Activated CD4-positive, alpha-beta T cell treated with anti-CD3 and anti-CD28 coated beads, Interleukin-2, amount 50 U/mL, for 16 hours (primary cell): ENCODE results near the gene DYSF.
A peak's percentile ranks its signal among the peaks of the same experiment; 100 is the strongest.

Experiments
- DNase-seq: peaks from one replicate; pipeline ENCODE4 v3.0.0-alpha.2; 2020

The DYSF gene

GRCh38 chr2:71583876-71584275, 130.5 kb downstream of the DYSF start:
- DNase-seq = no peak

DNA sequence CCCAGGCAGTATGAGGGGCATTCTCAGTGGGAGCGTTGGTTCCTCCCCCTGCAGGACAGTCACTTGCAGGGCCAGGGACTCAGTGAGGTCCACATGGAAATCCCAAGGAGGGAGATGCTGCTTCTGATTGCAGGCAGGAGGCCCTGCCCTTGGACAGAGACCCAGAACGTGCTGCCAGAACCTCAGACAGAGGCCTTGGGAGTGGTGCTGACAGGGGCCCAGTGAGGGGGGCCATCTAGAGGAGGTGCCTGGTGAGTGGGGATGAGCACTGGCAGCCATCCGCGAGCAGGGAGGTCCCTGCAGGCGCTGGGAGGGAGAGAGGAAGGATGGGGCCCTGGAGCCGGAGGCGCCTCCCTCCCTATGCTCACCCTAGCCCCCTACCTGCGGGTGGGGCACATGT, 133.1 kb downstream of the DYSF start:
- DNase-seq = no peak

DNA sequence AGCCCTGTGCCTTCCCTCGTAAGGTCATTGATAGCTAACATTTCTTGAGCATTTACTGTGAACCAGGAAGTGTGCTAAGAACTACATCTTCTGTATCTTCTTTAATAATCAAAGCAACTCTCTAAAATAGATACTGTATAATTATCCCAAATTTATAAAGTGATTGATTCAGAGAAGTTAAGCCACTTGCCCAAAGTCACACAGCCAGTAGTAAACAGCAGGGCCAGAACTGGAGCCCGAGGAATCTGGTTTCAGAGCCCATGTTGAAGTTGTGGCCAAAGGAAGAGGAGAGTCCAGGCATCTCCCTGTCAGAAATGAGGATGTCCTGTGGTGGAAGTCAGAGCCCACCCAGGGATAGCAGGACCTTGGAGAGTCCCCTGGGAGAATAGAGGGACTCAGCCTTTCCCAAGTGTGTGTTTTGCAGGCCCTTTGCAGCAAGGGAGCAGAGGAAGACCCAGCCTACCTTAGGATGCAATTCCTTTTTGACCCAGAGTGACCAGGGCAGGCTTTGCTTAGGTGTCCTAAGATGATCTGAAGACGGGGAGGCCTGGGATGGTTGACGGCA, 134.2 kb downstream of the DYSF start:
- DNase-seq = no peak

GRCh38 chr2:71588497-71589170, 135.3 kb downstream of the DYSF start:
- DNase-seq = no peak

GRCh38 chr2:71589763-71590162, 136.4 kb downstream of the DYSF start:
- DNase-seq = no peak

- no peak for DNase-seq
These were observed 137.7 kb downstream of the DYSF start for GRCh38 chr2:71591044-71591443.

GRCh38 chr2:71592181-71592711, 138.9 kb downstream of the DYSF start:
- DNase-seq = no peak

DNA sequence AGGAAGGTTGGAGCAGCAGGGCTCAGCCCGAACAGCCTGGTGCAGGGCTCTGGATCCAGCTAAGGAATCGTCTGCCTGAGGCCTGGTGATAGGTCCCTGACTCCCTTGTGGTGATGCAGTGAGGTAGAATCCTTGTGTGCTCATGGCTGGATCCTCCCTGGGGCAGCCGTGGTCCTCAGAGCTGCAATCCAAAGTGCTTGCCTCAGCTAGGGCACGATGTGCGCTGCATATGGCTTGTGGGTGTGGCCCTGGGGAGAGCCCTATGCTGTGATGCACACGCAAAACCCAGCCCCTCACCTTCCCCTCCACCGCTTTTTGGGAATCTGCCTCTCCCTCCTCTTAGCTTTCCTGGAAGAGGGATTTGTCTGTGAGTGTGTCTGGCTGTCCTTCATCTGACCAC, 142.2 kb downstream of the DYSF start:
- no peak for DNase-seq

DNA sequence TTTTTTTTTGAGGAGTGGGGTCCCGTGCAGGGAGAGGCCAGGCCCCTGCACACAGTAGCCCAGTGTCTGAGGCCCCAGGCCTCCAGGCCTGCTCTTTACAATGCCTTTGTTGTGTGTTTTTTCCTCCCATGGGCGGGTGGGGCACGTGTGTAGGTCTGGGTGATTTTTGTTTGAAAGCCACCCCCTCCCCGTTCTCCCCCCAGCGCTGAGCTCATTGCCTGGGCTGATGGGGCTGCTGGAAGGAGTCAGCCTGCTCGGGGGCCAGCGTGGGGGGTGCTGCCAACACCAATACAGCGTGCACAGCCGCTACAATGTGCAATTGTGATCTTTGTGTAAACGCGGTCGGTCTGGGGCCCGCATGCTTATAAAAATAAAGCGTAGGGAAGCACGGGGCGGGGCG, 142.7 kb downstream of the DYSF start:
- no peak for DNase-seq

- no peak for DNase-seq
These were observed 144.4 kb downstream of the DYSF start for GRCh38 chr2:71597756-71598155.

DNA sequence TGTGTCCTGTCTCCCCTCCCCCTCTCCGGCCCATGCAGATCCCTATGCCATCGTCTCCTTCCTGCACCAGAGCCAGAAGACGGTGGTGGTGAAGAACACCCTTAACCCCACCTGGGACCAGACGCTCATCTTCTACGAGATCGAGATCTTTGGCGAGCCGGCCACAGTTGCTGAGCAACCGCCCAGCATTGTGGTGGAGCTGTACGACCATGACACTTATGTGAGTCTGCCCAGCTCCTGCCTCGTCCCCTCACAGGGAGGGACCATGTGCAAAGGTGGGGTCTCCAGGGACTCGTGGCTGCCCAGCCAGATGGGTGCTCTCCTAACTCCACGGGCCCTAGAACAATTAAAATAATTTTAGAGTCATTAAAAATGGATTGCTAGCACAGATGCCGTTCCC, 145.2 kb downstream of the DYSF start:
- DNase-seq = no peak

DNA sequence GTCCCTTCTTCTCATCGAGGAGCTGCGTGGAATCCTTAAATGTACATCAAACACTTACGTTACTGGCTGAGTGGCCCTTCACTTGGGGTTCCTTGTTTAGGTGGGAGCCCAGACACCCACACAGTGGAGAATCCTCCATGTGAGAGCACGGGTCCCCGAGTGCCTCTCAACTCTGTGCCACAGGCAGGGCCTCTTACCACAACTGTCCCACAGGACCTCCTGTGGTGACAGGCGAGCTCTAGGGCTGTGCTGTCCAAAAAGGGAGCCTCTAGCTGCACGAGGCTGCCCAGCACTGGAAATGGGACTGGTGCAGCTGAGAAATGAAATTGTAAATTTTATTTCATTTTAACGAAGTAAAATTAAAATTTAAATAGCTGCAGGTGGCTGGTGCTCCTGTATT, 145.7 kb downstream of the DYSF start:
- DNase-seq = no peak

GRCh38 chr2:71599646-71600236, 146.4 kb downstream of the DYSF start:
- no peak for DNase-seq

DNA sequence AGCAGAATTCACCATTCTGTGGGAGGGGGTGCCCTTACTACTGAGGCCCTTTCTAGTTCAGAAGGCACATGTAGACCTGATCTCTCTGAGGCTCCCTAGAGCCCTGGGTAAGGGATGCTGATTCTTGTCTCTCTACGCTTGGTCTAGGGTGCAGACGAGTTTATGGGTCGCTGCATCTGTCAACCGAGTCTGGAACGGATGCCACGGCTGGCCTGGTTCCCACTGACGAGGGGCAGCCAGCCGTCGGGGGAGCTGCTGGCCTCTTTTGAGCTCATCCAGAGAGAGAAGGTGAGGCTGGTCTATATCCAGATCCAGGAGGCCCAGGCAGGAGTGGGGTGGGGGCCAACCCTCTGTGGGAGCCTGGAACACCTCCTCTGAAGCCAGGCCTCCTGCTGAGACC, 147.2 kb downstream of the DYSF start:
- DNase-seq = no peak

GRCh38 chr2:71601136-71602114, 148.1 kb downstream of the DYSF start:
- no peak for DNase-seq

DNA sequence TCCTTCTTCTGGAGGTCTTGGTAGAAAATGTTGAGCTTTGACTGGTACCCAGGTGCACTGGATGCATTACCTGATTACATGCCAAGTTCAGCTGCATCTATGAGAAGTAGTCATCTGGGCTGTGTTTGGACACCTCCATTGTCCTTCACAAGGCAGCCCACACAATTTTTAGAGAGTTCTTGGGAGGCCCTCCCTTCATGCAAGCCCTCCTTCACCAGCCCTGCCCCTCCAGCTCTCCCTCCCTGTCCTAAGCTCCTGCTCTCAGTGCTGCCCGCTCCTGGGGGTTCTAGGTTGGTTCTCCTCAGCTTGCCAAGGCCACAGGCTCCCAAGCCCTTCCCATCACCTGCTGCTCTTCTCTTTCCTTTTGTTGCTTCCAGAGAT, 148.7 kb downstream of the DYSF start:
- DNase-seq = no peak

- DNase-seq = no peak
These were observed 149.2 kb downstream of the DYSF start for GRCh38 chr2:71602581-71602980.

- peak; percentile 2 for DNase-seq
These were observed 150.0 kb downstream of the DYSF start for GRCh38 chr2:71603311-71603811.

GRCh38 chr2:71603851-71604725, 150.7 kb downstream of the DYSF start:
- DNase-seq = no peak

GRCh38 chr2:71604726-71605120, 151.4 kb downstream of the DYSF start:
- DNase-seq = no peak

- DNase-seq = no peak
These were observed 151.8 kb downstream of the DYSF start for GRCh38 chr2:71605173-71605641.

- DNase-seq = no peak
These were observed 152.4 kb downstream of the DYSF start for GRCh38 chr2:71605781-71606241.
